CD4-positive, alpha-beta T cell treated with Interleukin-15 for 4 hours (primary cell): ENCODE results near the gene PARD3.

ENCODE experiments used
- DNase-seq: peaks from one replicate; pipeline ENCODE4 v3.0.0-alpha.2; 2020; ENCODE audit warnings: low spot score

Gene PARD3

GRCh38 chr10:34537629-34538231 is 277.4 kb downstream of the PARD3 start:
- DNase-seq = no peak

GRCh38 chr10:34535872-34536271 is 279.2 kb downstream of the PARD3 start:
- no peak for DNase-seq

GRCh38 chr10:34530778-34531177 is 284.3 kb downstream of the PARD3 start:
- no peak for DNase-seq

- DNase-seq = no peak
These were observed 286.8 kb downstream of the PARD3 start for GRCh38 chr10:34528320-34528719.

GRCh38 chr10:34526758-34527730 is 288.1 kb downstream of the PARD3 start:
- DNase-seq = no peak

GRCh38 chr10:34526186-34526585 is 288.9 kb downstream of the PARD3 start:
- DNase-seq = no peak

- DNase-seq = no peak
These were observed 290.6 kb downstream of the PARD3 start for GRCh38 chr10:34524369-34525091.

- DNase-seq = no peak
These were observed 291.9 kb downstream of the PARD3 start for GRCh38 chr10:34523017-34523767.

GRCh38 chr10:34522546-34522945 is 292.6 kb downstream of the PARD3 start:
- DNase-seq = no peak

GRCh38 chr10:34520510-34520909 is 294.6 kb downstream of the PARD3 start:
- DNase-seq = no peak

GRCh38 chr10:34520084-34520483 is 295.0 kb downstream of the PARD3 start:
- DNase-seq = no peak

- DNase-seq = no peak
These were observed 300.8 kb downstream of the PARD3 start for GRCh38 chr10:34514290-34514689.

GRCh38 chr10:34513636-34514035 is 301.5 kb downstream of the PARD3 start:
- DNase-seq = no peak

GRCh38 chr10:34507217-34507616 is 307.9 kb downstream of the PARD3 start:
- no peak for DNase-seq

- no peak for DNase-seq
These were observed 308.3 kb downstream of the PARD3 start for GRCh38 chr10:34506786-34507185.

- DNase-seq = no peak
These were observed 309.8 kb downstream of the PARD3 start for GRCh38 chr10:34505338-34505737.

GRCh38 chr10:34504534-34504933 is 310.6 kb downstream of the PARD3 start:
- no peak for DNase-seq

GRCh38 chr10:34503704-34504103 is 311.4 kb downstream of the PARD3 start:
- no peak for DNase-seq

GRCh38 chr10:34499612-34500279 is 315.4 kb downstream of the PARD3 start:
- DNase-seq = no peak

GRCh38 chr10:34498821-34499220 is 316.3 kb downstream of the PARD3 start:
- no peak for DNase-seq

- no peak for DNase-seq
These were observed 319.2 kb downstream of the PARD3 start for GRCh38 chr10:34495938-34496337.
